ENCODE data around the gene CSF3.

- TF ChIP-seq MAX (IDR thresholded peaks at IDR 0.05) = no peak
- TF ChIP-seq CTCF (IDR thresholded peaks at IDR 0.05; ENCODE audit: low read depth, low read length, missing input control) = no peak
- TF ChIP-seq JUND (IDR thresholded peaks at IDR 0.05) = peak in 1 of 2 donors; percentile 78
- TF ChIP-seq, protein P1, sequence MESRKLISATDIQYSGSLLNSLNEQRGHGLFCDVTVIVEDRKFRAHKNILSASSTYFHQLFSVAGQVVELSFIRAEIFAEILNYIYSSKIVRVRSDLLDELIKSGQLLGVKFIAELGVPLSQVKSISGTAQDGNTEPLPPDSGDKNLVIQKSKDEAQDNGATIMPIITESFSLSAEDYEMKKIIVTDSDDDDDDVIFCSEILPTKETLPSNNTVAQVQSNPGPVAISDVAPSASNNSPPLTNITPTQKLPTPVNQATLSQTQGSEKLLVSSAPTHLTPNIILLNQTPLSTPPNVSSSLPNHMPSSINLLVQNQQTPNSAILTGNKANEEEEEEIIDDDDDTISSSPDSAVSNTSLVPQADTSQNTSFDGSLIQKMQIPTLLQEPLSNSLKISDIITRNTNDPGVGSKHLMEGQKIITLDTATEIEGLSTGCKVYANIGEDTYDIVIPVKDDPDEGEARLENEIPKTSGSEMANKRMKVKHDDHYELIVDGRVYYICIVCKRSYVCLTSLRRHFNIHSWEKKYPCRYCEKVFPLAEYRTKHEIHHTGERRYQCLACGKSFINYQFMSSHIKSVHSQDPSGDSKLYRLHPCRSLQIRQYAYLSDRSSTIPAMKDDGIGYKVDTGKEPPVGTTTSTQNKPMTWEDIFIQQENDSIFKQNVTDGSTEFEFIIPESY (IDR thresholded peaks at IDR 0.05) = no peak
- peak in 1 of 2 donors; percentile 54 for TF ChIP-seq EGR1 (IDR thresholded peaks at IDR 0.05; ENCODE audit: low read depth in 2 of 2)
These were observed 17.4 kb downstream of the CSF3 start for GRCh38 chr17:40032322-40033320.

Measured in liver (tissue), 3 donors.